ENCODE data around the gene RTN4.

RTN4 gene

GRCh38 chr2:54946220-54946805, 103.9 kb downstream of the RTN4 start:
- DNase-seq: no peak

- no peak for DNase-seq
Observed at GRCh38 chr2:54945391-54946219, 104.6 kb downstream of the RTN4 start.

- no peak for DNase-seq
Observed at GRCh38 chr2:54944724-54945326, 105.4 kb downstream of the RTN4 start.

GRCh38 chr2:54942373-54942772, 107.9 kb downstream of the RTN4 start:
- DNase-seq: no peak

GRCh38 chr2:54941248-54941984, 108.8 kb downstream of the RTN4 start:
- DNase-seq: no peak

GRCh38 chr2:54940723-54941122, 109.5 kb downstream of the RTN4 start:
- DNase-seq: no peak

- DNase-seq: peak; percentile 71 to 84
Observed at GRCh38 chr2:54939446-54940118, 110.7 kb downstream of the RTN4 start.

GRCh38 chr2:54936766-54937165, 113.5 kb downstream of the RTN4 start:
- DNase-seq: no peak

- no peak for DNase-seq
Observed at GRCh38 chr2:54935389-54935788, 114.9 kb downstream of the RTN4 start.

GRCh38 chr2:54931473-54931872, 118.8 kb downstream of the RTN4 start:
- no peak for DNase-seq

- DNase-seq: no peak
Observed at GRCh38 chr2:54928719-54929118, 121.5 kb downstream of the RTN4 start.

- no peak for DNase-seq
Observed at GRCh38 chr2:54927751-54928615, 122.3 kb downstream of the RTN4 start.

GRCh38 chr2:54927085-54927750, 123.0 kb downstream of the RTN4 start:
- no peak for DNase-seq

- no peak for DNase-seq
Observed at GRCh38 chr2:54925022-54925421, 125.2 kb downstream of the RTN4 start.

GRCh38 chr2:54924121-54924520, 126.1 kb downstream of the RTN4 start:
- DNase-seq: no peak
